IMR-90 (cell line): ENCODE results near the gene MORN4.

ENCODE experiments used
- BHLHE40 ChIP-seq: fragments of 150-350 bp; IDR thresholded peaks from 2 replicates; pipeline ENCODE4 v1.6.1; 2016; ENCODE audit warnings: mild to moderate bottlenecking, low read depth, low read length
- CEBPB ChIP-seq: IDR thresholded peaks from 2 replicates; pipeline ENCODE4 v1.6.1; 2012; ENCODE audit warnings: low read depth, low read length, improper control_type of control experiment
- MAFK ChIP-seq: IDR thresholded peaks from 2 replicates; pipeline ENCODE4 v1.6.1; 2012; ENCODE audit warnings: low read depth, low read length, improper control_type of control experiment
- MAZ ChIP-seq: IDR thresholded peaks from 2 replicates; pipeline ENCODE4 v1.6.1; 2012; ENCODE audit warnings: low read depth, mild to moderate bottlenecking, low read length, improper control_type of control experiment, moderate library complexity, borderline replicate concordance
- MXI1 ChIP-seq: IDR thresholded peaks from 2 replicates; pipeline ENCODE4 v1.6.1; 2012; ENCODE audit warnings: low read depth, mild to moderate bottlenecking, low read length, moderate library complexity, borderline replicate concordance
- POLR2A ChIP-seq: IDR thresholded peaks from 2 replicates; pipeline ENCODE4 v1.6.1; 2012; ENCODE audit warnings: mild to moderate bottlenecking, low read depth, low read length
- RAD21 ChIP-seq: IDR thresholded peaks from 2 replicates; pipeline ENCODE4 v1.6.1; 2012; ENCODE audit warnings: low read length, improper control_type of control experiment
- SMC3 ChIP-seq: fragments of 150-350 bp; IDR thresholded peaks from 2 replicates; pipeline ENCODE4 v1.6.1; 2016; ENCODE audit warnings: low read depth, mild to moderate bottlenecking, antibody characterized with exemption, low read length, moderate library complexity
- TF ChIP-seq, protein P1 (sequence below): fragments of 150-350 bp; IDR thresholded peaks from 2 replicates; pipeline ENCODE4 v1.6.1; 2017; ENCODE audit warnings: mild to moderate bottlenecking, antibody characterized with exemption, low read length, low read depth
- TF ChIP-seq, protein P2 (sequence below): conservative IDR thresholded peaks from 2 replicates; pipeline ENCODE4 v1.5.1; 2012; ENCODE audit warnings: mild to moderate bottlenecking, low read depth, low read length, improper control_type of control experiment
- TF ChIP-seq, protein P3 (sequence below): fragments of 150-350 bp; IDR thresholded peaks from 2 replicates; pipeline ENCODE4 v1.6.1; 2016; ENCODE audit warnings: low read depth, mild to moderate bottlenecking, low read length, moderate library complexity, borderline replicate concordance

DNA sequence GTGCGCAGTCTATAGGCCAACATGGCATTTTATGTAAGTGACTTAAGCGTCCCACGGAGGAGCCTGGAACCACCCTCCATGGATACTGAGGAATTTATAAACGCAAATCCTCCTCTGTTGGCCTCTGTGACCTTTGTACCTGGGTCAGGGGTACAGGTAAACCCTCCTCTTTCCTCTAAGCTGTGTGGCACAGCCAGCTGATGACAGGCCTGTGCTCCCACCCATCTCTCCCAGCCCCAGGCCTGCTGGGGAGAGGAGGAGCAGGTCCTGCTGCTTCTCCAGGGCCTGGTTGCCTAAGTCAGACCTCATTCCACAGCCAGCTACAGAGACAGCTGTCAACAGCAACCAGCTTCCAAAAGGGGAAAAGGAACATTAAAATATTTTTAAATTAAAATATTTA is 48.7 kb upstream of the MORN4 start:
- TF ChIP-seq BHLHE40 (no peak), CEBPB (no peak), SMC3 (no peak), MAZ (no peak), POLR2A (no peak), RAD21 (no peak), MAFK (no peak), MXI1 (no peak)
- TF ChIP-seq, protein P1, sequence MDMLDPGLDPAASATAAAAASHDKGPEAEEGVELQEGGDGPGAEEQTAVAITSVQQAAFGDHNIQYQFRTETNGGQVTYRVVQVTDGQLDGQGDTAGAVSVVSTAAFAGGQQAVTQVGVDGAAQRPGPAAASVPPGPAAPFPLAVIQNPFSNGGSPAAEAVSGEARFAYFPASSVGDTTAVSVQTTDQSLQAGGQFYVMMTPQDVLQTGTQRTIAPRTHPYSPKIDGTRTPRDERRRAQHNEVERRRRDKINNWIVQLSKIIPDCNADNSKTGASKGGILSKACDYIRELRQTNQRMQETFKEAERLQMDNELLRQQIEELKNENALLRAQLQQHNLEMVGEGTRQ = no peak
- TF ChIP-seq, protein P2, sequence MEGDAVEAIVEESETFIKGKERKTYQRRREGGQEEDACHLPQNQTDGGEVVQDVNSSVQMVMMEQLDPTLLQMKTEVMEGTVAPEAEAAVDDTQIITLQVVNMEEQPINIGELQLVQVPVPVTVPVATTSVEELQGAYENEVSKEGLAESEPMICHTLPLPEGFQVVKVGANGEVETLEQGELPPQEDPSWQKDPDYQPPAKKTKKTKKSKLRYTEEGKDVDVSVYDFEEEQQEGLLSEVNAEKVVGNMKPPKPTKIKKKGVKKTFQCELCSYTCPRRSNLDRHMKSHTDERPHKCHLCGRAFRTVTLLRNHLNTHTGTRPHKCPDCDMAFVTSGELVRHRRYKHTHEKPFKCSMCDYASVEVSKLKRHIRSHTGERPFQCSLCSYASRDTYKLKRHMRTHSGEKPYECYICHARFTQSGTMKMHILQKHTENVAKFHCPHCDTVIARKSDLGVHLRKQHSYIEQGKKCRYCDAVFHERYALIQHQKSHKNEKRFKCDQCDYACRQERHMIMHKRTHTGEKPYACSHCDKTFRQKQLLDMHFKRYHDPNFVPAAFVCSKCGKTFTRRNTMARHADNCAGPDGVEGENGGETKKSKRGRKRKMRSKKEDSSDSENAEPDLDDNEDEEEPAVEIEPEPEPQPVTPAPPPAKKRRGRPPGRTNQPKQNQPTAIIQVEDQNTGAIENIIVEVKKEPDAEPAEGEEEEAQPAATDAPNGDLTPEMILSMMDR = no peak
- TF ChIP-seq, protein P3, sequence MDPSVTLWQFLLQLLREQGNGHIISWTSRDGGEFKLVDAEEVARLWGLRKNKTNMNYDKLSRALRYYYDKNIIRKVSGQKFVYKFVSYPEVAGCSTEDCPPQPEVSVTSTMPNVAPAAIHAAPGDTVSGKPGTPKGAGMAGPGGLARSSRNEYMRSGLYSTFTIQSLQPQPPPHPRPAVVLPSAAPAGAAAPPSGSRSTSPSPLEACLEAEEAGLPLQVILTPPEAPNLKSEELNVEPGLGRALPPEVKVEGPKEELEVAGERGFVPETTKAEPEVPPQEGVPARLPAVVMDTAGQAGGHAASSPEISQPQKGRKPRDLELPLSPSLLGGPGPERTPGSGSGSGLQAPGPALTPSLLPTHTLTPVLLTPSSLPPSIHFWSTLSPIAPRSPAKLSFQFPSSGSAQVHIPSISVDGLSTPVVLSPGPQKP = no peak
